ENCODE results near the gene KLHL3.

KLHL3 gene

DNA sequence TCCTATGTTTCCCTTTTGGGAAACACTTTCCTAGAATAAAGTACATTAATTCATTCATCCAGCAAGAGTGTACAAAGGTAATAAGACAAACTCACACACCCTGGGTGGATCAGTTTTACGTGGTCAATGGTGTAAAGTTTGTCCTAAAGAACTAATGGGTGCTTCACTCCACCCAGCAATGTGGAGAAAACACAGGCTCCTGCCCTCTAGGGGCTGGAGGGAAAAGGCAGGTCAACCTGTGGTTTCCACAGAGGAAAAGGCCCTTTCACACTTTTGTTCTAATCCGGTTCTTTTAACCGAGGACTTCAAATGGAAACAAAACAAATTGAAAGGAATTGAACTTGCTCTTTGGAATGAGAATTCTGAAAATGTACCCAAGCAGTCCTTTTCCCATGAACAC is 155.9 kb downstream of the KLHL3 start:
- DNase-seq (ENCODE audit: low spot score): no peak

DNA sequence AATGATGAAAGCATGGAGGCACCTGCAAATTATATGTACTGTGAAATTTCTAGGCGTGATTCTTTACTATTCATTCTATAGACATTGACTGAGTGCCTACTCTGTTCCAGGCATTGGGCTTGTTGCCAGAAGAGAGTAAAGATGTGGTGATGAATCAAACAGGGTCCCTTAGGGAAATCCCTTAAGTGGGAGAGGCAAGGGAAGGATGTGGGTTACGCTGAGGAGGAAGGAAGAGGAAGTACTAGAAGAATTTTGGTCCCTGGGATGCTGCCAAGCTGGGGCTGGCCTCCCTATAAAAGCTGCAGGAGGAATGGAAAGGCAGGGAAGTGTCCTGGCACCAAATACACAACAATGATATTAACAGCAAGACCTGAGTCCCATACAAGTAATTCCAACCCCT is 160.0 kb downstream of the KLHL3 start:
- DNase-seq (ENCODE audit: low spot score): no peak

DNA sequence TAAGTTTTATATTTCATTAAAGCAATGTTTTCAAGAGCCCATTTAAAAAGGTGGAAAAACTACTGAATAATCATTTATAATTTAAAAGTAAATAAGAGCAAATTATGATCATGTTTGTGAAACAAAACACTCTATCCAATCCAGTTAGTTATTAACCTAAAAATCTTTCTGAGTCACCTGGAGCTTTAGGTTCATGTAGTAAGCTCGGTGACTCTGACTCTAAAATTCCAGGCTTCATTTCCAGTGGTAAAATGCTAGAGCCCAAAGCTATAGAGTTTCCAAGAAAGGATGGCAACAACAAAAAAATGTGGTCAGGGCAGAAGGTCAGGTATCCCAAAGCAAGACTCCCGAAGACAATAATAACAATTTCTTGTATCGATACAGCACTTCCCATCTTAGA is 160.7 kb downstream of the KLHL3 start:
- no peak for DNase-seq (ENCODE audit: low spot score)

DNA sequence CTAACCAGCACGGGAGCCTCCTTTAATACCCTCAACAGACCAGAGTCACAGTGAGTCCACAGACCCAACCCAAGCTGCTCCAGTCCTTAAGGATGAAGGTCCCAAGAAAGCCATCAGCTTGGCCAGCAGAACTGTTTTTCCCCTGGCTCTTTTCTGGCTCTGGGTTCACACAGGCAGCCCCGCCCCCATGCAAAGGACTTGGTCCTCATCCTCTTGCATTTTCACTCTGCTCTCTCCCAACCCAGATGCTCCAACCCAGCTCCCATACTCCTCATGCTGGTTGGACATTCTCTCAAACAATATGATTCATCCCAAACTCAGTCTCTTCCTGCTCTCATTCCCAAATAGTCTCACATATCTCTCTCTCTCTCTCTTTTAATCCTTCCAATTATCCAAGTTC is 162.5 kb downstream of the KLHL3 start:
- no peak for DNase-seq (ENCODE audit: low spot score)

DNA sequence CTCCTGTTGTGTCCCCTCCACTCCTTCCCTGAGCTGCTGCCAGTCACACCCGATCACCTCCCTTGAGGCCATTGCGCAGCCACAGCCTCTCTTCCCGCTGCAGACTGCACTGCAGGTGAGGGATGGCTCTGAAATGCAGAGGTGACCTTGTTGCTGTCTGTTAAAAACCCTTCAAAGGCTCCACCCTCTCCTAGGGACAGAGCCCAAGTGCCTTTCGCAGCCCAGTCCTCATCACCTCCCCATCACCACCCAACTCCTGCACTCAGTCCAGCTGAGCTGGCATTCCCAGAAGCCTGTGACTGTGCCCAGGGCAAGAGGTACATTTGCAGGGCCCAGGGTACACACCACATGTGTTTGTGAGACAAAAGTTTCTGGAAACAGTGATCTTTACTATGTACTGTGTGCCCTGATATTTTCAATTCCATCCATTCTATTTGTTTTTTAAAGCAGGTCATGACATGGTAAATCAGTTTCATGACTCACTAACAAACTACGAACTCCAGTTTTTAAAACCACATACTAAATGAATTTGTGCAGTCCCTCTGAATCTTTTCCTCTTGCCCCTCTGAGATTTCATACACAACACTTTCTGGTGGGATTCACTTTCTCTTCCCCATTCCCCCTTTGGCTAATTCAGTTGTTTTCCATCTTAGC is 163.7 kb downstream of the KLHL3 start:
- no peak for DNase-seq (ENCODE audit: low spot score)

DNA sequence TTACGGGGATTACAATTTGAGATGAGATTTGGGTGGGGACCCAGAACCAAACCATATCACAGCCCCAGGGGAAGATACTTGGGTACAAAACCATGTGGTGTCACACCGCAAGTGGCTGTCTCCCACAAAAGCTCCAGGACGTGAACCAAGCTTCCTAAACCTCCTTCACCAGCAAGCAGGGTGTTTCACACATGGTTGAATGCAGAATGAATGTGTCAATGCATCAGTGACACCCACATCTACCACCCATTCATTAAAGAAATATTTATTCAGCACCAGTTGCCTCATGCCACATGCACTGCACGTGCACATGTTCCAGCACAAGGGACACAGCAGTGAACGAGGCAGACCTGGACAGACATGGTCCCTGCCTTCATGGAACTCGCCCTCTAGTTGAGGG is 165.8 kb downstream of the KLHL3 start:
- DNase-seq (ENCODE audit: low spot score): no peak

Measured in RKO (cell line).